HepG2 (cell line): ENCODE measurements around the gene ATP6V1G2. TPM values are rescaled to one million over a fixed set of nuclear protein-coding genes. Genes with fewer than 3 reads are reported as not detected.

Experiments used
- ARNT ChIP-seq: fragments of 450-650 bp; IDR thresholded peaks from 2 replicates; pipeline ENCODE4 v1.6.1; 2017
- ATM ChIP-seq: fragments of 450-650 bp; IDR thresholded peaks from 2 replicates; pipeline ENCODE4 v1.7.1; 2017; ENCODE audit warnings: mild to moderate bottlenecking, borderline replicate concordance
- ERF ChIP-seq: IDR thresholded peaks from 2 replicates; pipeline ENCODE4 v1.6.1; 2018; ENCODE audit warnings: missing biosample characterization, missing genetic modification reagents
- MED8 ChIP-seq: sonication (generic); formaldehyde crosslinking; IDR thresholded peaks from 2 replicates; pipeline ENCODE4 v1.8.1; 2023; ENCODE audit warnings: mild to moderate bottlenecking, missing genetic modification reagents; ENCODE audit not compliant: insufficient replicate concordance
- NONO ChIP-seq, 2 experiments: fragments of 450-650 bp in 1 of 2; sonication (generic) in 1 of 2; formaldehyde crosslinking in 1 of 2; IDR thresholded peaks in 1 of 2; conservative IDR thresholded peaks in 1 of 2; 2 replicates each; pipeline versions ENCODE4 v1.6.1 to v1.8.0; 2017 to 2022; ENCODE audit warnings: mild to moderate bottlenecking in 1 of 2, missing genetic modification reagents in 1 of 2, moderate library complexity in 1 of 2
- ZEB1 ChIP-seq: IDR thresholded peaks from 2 replicates; pipeline ENCODE4 v1.6.1; 2012; ENCODE audit warnings: mild to moderate bottlenecking, low read depth, inconsistent platforms; ENCODE audit not compliant: insufficient replicate concordance
- ZMYM4 ChIP-seq: sonication (generic); formaldehyde crosslinking; IDR thresholded peaks from 2 replicates; pipeline ENCODE4 v1.8.1; 2023; ENCODE audit warnings: mild to moderate bottlenecking, missing genetic modification reagents
- ZNF121 ChIP-seq: sonication (generic); formaldehyde crosslinking; IDR thresholded peaks from 2 replicates; pipeline ENCODE4 v1.5.0; 2020; ENCODE audit warnings: mild to moderate bottlenecking, missing genetic modification reagents
- polyA plus RNA-seq, 8 experiments: library from polyadenylated mRNA; depleted of rRNA in 3 of 8; stranded (reverse) in 7 of 8; unstranded in 1 of 8; fragments of >200 nt; fragmentation: Illumina TruSeq in 4 of 8; extraction: Trizol in 4 of 8; gene quantifications; 2 replicates each; pipeline versions ENCODE4 v1.2.1 to v1.2.3, GENCODE V29; 2011 to 2016; ENCODE audit warnings: low read depth in 4 of 8, missing spikeins in 1 of 8, mixed read lengths in 1 of 8; ENCODE audit not compliant: insufficient read depth in 1 of 8
- total RNA-seq, 5 experiments: library from RNA; depleted of rRNA; stranded (reverse); fragments of >200 nt; fragmentation: Illumina TruSeq; extraction: Trizol; gene quantifications; 2 replicates each; pipeline ENCODE4 v1.2.3, GENCODE V29; 2016; ENCODE audit warnings: low read depth in 1 of 5
- TF ChIP-seq, protein P1 (sequence below): sonication (generic); formaldehyde crosslinking; IDR thresholded peaks from 2 replicates; pipeline ENCODE4 v1.4.0; 2020; ENCODE audit warnings: missing genetic modification reagents
- TF ChIP-seq, protein P2 (sequence below): sonication (generic); formaldehyde crosslinking; IDR thresholded peaks from 2 replicates; pipeline ENCODE4 v1.9.0; 2021; ENCODE audit warnings: missing genetic modification reagents, borderline replicate concordance
- TF ChIP-seq, protein P3 (sequence below): sonication (generic); formaldehyde crosslinking; IDR thresholded peaks from 2 replicates; pipeline ENCODE4 v1.8.0; 2022; ENCODE audit warnings: mild to moderate bottlenecking, missing genetic modification reagents, moderate library complexity
- TF ChIP-seq, protein P4 (sequence below): sonication (generic); formaldehyde crosslinking; IDR thresholded peaks from 2 replicates; pipeline ENCODE4 v1.4.0; 2020; ENCODE audit warnings: mild to moderate bottlenecking, missing genetic modification reagents
- TF ChIP-seq, protein P5 (sequence below): sonication (generic); formaldehyde crosslinking; conservative IDR thresholded peaks from 2 replicates; pipeline ENCODE4 v1.4.0; 2020; ENCODE audit warnings: mild to moderate bottlenecking, missing genetic modification reagents, moderate library complexity
- TF ChIP-seq, protein P6 (sequence below): sonication (generic); formaldehyde crosslinking; IDR thresholded peaks from 2 replicates; pipeline ENCODE4 v1.4.0; 2020; ENCODE audit warnings: low read depth, missing genetic modification reagents

Gene ATP6V1G2
- total and polyA plus RNA-seq, 2 of the 13 experiments (the other 11 are each of a cell fraction or from before 2014, with no cell fraction given), result 0.27 to 0.83 TPM

DNA sequence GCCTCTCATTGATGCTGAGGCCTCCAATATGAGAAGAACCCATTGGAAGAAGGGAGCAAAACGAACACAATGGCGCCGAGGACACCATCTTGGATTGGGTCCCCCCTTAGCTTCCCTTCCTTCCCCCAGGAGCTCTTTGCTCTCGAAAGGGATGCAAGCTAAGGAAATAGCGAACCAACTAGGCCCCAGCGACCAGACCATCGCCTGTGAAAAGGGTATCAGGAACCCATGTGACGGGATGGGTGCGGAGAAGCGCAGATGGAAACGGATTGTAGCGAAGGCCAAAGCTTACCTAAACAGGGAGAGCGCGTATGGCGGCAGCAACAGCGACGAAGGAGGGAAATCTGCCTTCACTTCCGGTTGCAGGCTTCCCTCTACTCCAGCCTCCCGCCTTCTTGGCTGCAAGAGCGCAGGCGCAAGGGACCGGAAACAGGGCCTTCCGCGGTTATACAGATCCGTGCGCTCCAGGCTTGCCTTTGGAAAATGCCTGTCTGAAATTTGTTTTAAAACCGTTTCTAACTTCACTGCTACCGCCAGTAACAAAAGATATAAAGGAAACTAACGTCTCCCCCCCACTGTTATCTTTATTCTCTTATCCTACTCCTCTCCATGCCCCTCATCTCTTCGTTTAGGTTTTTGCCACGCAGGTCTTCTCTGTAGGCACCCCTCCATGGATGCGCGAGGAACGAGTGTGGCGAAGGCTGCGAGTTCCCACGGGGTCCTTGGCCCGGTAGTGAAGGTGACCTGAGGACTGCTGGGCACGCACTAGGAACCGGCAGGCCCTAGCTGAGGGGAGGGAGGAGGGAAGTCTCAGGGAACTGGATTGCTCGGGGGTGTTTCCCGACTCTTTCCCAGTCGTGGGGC, 4.5 kb downstream of the ATP6V1G2 start, which contains the start of gene DDX39B (continued):
- TF ChIP-seq, protein P1, sequence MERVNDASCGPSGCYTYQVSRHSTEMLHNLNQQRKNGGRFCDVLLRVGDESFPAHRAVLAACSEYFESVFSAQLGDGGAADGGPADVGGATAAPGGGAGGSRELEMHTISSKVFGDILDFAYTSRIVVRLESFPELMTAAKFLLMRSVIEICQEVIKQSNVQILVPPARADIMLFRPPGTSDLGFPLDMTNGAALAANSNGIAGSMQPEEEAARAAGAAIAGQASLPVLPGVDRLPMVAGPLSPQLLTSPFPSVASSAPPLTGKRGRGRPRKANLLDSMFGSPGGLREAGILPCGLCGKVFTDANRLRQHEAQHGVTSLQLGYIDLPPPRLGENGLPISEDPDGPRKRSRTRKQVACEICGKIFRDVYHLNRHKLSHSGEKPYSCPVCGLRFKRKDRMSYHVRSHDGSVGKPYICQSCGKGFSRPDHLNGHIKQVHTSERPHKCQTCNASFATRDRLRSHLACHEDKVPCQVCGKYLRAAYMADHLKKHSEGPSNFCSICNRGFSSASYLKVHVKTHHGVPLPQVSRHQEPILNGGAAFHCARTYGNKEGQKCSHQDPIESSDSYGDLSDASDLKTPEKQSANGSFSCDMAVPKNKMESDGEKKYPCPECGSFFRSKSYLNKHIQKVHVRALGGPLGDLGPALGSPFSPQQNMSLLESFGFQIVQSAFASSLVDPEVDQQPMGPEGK (CRISPR knock-in tag), result peak; percentile 29; the same call in 1 of the 2 replicates
- TF ChIP-seq MED8 (CRISPR knock-in tag), result peak; percentile 93
- TF ChIP-seq NONO (IDR thresholded peaks at IDR 0.05), result no peak
- peak; percentile 95 for TF ChIP-seq NONO (CRISPR knock-in tag; conservative IDR thresholded peaks at IDR 0.05)
- TF ChIP-seq ATM, result no peak
- no peak for TF ChIP-seq ARNT
- peak; percentile 95 for TF ChIP-seq ERF (CRISPR knock-in tag)
- TF ChIP-seq, protein P2, sequence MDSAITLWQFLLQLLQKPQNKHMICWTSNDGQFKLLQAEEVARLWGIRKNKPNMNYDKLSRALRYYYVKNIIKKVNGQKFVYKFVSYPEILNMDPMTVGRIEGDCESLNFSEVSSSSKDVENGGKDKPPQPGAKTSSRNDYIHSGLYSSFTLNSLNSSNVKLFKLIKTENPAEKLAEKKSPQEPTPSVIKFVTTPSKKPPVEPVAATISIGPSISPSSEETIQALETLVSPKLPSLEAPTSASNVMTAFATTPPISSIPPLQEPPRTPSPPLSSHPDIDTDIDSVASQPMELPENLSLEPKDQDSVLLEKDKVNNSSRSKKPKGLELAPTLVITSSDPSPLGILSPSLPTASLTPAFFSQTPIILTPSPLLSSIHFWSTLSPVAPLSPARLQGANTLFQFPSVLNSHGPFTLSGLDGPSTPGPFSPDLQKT (CRISPR knock-in tag), result no peak
- TF ChIP-seq ZMYM4, result peak; percentile 78
- TF ChIP-seq, protein P3, sequence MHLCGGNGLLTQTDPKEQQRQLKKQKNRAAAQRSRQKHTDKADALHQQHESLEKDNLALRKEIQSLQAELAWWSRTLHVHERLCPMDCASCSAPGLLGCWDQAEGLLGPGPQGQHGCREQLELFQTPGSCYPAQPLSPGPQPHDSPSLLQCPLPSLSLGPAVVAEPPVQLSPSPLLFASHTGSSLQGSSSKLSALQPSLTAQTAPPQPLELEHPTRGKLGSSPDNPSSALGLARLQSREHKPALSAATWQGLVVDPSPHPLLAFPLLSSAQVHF (CRISPR knock-in tag), result no peak
- peak; percentile 74 for TF ChIP-seq ZEB1
- TF ChIP-seq ZNF121 (CRISPR knock-in tag), result peak; percentile 58; the same call in 1 of the 2 replicates
- TF ChIP-seq, protein P4, sequence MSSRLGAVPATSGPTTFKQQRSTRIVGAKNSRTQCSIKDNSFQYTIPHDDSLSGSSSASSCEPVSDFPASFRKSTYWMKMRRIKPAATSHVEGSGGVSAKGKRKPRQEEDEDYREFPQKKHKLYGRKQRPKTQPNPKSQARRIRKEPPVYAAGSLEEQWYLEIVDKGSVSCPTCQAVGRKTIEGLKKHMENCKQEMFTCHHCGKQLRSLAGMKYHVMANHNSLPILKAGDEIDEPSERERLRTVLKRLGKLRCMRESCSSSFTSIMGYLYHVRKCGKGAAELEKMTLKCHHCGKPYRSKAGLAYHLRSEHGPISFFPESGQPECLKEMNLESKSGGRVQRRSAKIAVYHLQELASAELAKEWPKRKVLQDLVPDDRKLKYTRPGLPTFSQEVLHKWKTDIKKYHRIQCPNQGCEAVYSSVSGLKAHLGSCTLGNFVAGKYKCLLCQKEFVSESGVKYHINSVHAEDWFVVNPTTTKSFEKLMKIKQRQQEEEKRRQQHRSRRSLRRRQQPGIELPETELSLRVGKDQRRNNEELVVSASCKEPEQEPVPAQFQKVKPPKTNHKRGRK (CRISPR knock-in tag), result no peak
- TF ChIP-seq, protein P5, sequence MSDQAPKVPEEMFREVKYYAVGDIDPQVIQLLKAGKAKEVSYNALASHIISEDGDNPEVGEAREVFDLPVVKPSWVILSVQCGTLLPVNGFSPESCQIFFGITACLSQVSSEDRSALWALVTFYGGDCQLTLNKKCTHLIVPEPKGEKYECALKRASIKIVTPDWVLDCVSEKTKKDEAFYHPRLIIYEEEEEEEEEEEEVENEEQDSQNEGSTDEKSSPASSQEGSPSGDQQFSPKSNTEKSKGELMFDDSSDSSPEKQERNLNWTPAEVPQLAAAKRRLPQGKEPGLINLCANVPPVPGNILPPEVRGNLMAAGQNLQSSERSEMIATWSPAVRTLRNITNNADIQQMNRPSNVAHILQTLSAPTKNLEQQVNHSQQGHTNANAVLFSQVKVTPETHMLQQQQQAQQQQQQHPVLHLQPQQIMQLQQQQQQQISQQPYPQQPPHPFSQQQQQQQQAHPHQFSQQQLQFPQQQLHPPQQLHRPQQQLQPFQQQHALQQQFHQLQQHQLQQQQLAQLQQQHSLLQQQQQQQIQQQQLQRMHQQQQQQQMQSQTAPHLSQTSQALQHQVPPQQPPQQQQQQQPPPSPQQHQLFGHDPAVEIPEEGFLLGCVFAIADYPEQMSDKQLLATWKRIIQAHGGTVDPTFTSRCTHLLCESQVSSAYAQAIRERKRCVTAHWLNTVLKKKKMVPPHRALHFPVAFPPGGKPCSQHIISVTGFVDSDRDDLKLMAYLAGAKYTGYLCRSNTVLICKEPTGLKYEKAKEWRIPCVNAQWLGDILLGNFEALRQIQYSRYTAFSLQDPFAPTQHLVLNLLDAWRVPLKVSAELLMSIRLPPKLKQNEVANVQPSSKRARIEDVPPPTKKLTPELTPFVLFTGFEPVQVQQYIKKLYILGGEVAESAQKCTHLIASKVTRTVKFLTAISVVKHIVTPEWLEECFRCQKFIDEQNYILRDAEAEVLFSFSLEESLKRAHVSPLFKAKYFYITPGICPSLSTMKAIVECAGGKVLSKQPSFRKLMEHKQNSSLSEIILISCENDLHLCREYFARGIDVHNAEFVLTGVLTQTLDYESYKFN (CRISPR knock-in tag), result peak; percentile 54; the same call in 1 of the 2 replicates
- TF ChIP-seq, protein P6, sequence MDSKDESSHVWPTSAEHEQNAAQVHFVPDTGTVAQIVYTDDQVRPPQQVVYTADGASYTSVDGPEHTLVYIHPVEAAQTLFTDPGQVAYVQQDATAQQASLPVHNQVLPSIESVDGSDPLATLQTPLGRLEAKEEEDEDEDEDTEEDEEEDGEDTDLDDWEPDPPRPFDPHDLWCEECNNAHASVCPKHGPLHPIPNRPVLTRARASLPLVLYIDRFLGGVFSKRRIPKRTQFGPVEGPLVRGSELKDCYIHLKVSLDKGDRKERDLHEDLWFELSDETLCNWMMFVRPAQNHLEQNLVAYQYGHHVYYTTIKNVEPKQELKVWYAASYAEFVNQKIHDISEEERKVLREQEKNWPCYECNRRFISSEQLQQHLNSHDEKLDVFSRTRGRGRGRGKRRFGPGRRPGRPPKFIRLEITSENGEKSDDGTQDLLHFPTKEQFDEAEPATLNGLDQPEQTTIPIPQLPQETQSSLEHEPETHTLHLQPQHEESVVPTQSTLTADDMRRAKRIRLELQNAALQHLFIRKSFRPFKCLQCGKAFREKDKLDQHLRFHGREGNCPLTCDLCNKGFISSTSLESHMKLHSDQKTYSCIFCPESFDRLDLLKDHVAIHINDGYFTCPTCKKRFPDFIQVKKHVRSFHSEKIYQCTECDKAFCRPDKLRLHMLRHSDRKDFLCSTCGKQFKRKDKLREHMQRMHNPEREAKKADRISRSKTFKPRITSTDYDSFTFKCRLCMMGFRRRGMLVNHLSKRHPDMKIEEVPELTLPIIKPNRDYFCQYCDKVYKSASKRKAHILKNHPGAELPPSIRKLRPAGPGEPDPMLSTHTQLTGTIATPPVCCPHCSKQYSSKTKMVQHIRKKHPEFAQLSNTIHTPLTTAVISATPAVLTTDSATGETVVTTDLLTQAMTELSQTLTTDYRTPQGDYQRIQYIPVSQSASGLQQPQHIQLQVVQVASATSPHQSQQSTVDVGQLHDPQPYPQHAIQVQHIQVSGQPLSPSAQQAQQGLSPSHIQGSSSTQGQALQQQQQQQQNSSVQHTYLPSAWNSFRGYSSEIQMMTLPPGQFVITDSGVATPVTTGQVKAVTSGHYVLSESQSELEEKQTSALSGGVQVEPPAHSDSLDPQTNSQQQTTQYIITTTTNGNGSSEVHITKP, result peak; percentile 58; the same call in 1 of the 2 replicates
